Peyer's patch (tissue), 4 donors: ENCODE data around the gene PIWIL4.

Experiments
- CTCF ChIP-seq, 6 experiments: fragments of 450-650 bp in 4 of 6; fragments of 200-600 bp in 2 of 6; sonication (generic) in 1 of 6; IDR thresholded peaks; one replicate each; pipeline ENCODE4 v1.5.1; 2017 to 2019; ENCODE audit warnings: antibody characterized with exemption in 6 of 6, mild to moderate bottlenecking in 3 of 6, moderate library complexity in 1 of 6
- POLR2A ChIP-seq, 2 donors: fragments of 450-650 bp; IDR thresholded peaks; one replicate each; pipeline ENCODE4 v1.5.1; 2017; ENCODE audit warnings: antibody characterized with exemption in 2 of 2, mild to moderate bottlenecking in 2 of 2, moderate library complexity in 2 of 2

GRCh38 chr11:94558468-94558867 lies 8.7 kb upstream of the PIWIL4 start:
- TF ChIP-seq CTCF (IDR thresholded peaks at IDR 0.05), result no peak
- TF ChIP-seq POLR2A (IDR thresholded peaks at IDR 0.05), result no peak
